Thyroid gland (tissue), 4 donors: ENCODE results near the gene FARSA. TPM values are rescaled to one million over a fixed set of nuclear protein-coding genes. Genes with fewer than 3 reads are reported as not detected.

Source experiments
- DNase-seq, 2 donors: peaks; one replicate each; pipeline ENCODE4 v3.0.0-alpha.2; 2019
- H3K27ac ChIP-seq, 3 donors: fragments of 200-600 bp; sonication (generic); 1 replicate in 2 of 3; 2 replicates in 1 of 3; pipeline ENCODE4 v1.5.1; 2016 to 2019; ENCODE audit warnings: mild to moderate bottlenecking in 1 of 3, moderate library complexity in 1 of 3
- H3K27me3 ChIP-seq: fragments of 200-600 bp; sonication (generic); one replicate; pipeline ENCODE4 v1.5.1; 2019
- H3K36me3 ChIP-seq, 2 donors: fragments of 200-600 bp; sonication (generic); one replicate each; pipeline ENCODE4 v1.5.1; 2016 to 2019
- H3K4me1 ChIP-seq, 2 donors: fragments of 200-600 bp; sonication (generic); one replicate each; pipeline ENCODE4 v1.5.1; 2017 to 2019
- H3K4me3 ChIP-seq, 3 donors: fragments of 200-600 bp; sonication (generic); replicated peaks in 1 of 3; 1 replicate in 2 of 3; 2 replicates in 1 of 3; pipeline ENCODE4 v1.5.1; 2016; ENCODE audit warnings: mild to moderate bottlenecking in 1 of 3
- H3K9me3 ChIP-seq: fragments of 200-600 bp; sonication (generic); one replicate; pipeline ENCODE4 v1.5.1; 2017
- CTCF ChIP-seq, 6 experiments: fragments of 200-600 bp in 3 of 6; fragments of 450-650 bp in 3 of 6; sonication (generic) in 3 of 6; IDR thresholded peaks; one replicate each; pipeline ENCODE4 v1.5.1; 2016 to 2019; ENCODE audit warnings: antibody characterized with exemption in 6 of 6, mild to moderate bottlenecking in 2 of 6, inconsistent platforms in 1 of 6, moderate library complexity in 1 of 6
- POLR2A ChIP-seq, 2 donors: fragments of 450-650 bp; IDR thresholded peaks; one replicate each; pipeline ENCODE4 v1.6.1; 2017; ENCODE audit warnings: antibody characterized with exemption in 2 of 2, mild to moderate bottlenecking in 2 of 2, moderate library complexity in 1 of 2
- WGBS, 2 donors: methylation state at CpG; one replicate each; pipeline ENCODE4 v1.1.5; 2017; 5-methylcytosine and 5-hydroxymethylcytosine counted together
- intact Hi-C: fragments of 100-400 bp; cut with DNase I; formaldehyde crosslinking; loops from one replicate; pipeline ENCODE4 v1.15.1; 2023
- total RNA-seq, 4 donors: library from RNA; depleted of rRNA; stranded (reverse); fragments of >200 nt; gene quantifications; one replicate each; pipeline ENCODE4 v1.2.3, GENCODE V29; 2016

The FARSA gene
- total RNA-seq, 4 donors from 2014 or later = 43.5 to 61.5 (median 53.4) TPM

- DNase-seq = peak; percentile 80 to 84
- Histone ChIP-seq H3K4me3 (peak overlapping the region; percentile 38 to 94 (median 60)), H3K27ac (peak overlapping the region; percentile 79 to 98 (median 94)), H3K4me1 (peaks cover 29 to 49% of the 10 kb centered on the region in 2 donors), H3K27me3 (no peaks in the 10 kb centered on the region), H3K9me3 (no peaks in the 10 kb centered on the region), H3K36me3 (peaks cover 52 to 70% of the 10 kb centered on the region in 2 donors)
- no peak for TF ChIP-seq CTCF (IDR thresholded peaks at IDR 0.05)
- TF ChIP-seq POLR2A (IDR thresholded peaks at IDR 0.05) = no peak
- WGBS, 2 donors = 1% methylated on average over 13 to 21 of the region's 40 CpGs
- intact Hi-C loops = no loop called here
Observed at GRCh38 chr19:12946092-12946721, 12.7 kb upstream of the FARSA start.

- peak within 1 kb of the TSS; percentile 79 to 98 (median 94) for H3K27ac ChIP-seq
- peak in 1 of 6 experiments; percentile 22 for TF ChIP-seq CTCF (IDR thresholded peaks at IDR 0.05)
- peak; percentile 50 to 89 for TF ChIP-seq POLR2A (IDR thresholded peaks at IDR 0.05)
- WGBS, 2 donors = 1 to 2% methylated on average over 12 to 19 of the region's 62 CpGs
- intact Hi-C loops = no loop called here
- H3K4me3 ChIP-seq = peak within 1 kb of the TSS; percentile 38 to 94 (median 60)
- H3K4me1 ChIP-seq = peaks cover 35 to 56% of the 10 kb centered on the region in 2 donors
- no peaks in the 10 kb centered on the region for H3K27me3 ChIP-seq
- no peaks in the 10 kb centered on the region for H3K9me3 ChIP-seq
- DNase-seq = peak; percentile 98 to 99
- H3K36me3 ChIP-seq = peaks cover 58 to 72% of the 10 kb centered on the region in 2 donors
Observed at GRCh38 chr19:12945479-12946091, 12.1 kb upstream of the FARSA start, which contains the start of gene RAD23A. TSS of gene RAD23A (plus strand) at chr19:12945862. CDS start at chr19:12945949, 87 bp downstream.

GRCh38 chr19:12944104-12944674 is 10.7 kb upstream of the FARSA start:
- Histone ChIP-seq H3K9me3 (no peaks in the 10 kb centered on the region), H3K4me1 (peaks cover 45 to 66% of the 10 kb centered on the region in 2 donors), H3K27ac (peak overlapping the region in 1 of 3 donors; percentile 43), H3K27me3 (no peaks in the 10 kb centered on the region), H3K36me3 (peaks cover 64 to 72% of the 10 kb centered on the region in 2 donors), H3K4me3 (no peak overlapping the region)
- DNase-seq = no peak
- WGBS, 2 donors = 62 to 74% methylated on average over 2 of the region's 2 CpGs
- intact Hi-C loops = no loop called here
- TF ChIP-seq POLR2A (IDR thresholded peaks at IDR 0.05) (no peak), CTCF (IDR thresholded peaks at IDR 0.05) (no peak)

GRCh38 chr19:12943437-12944044 is 10.0 kb upstream of the FARSA start:
- Histone ChIP-seq H3K36me3 (peaks cover 58 to 70% of the 10 kb centered on the region in 2 donors), H3K27me3 (no peaks in the 10 kb centered on the region), H3K27ac (peak overlapping the region in 2 of 3 donors; percentile 43 to 48), H3K4me3 (no peak overlapping the region), H3K9me3 (no peaks in the 10 kb centered on the region), H3K4me1 (peaks cover 45 to 66% of the 10 kb centered on the region in 2 donors)
- no peak for DNase-seq
- intact Hi-C loops = no loop called here
- 81 to 84% methylated on average over 18 of the region's 18 CpGs for WGBS, 2 donors
- TF ChIP-seq CTCF (IDR thresholded peaks at IDR 0.05) (no peak), POLR2A (IDR thresholded peaks at IDR 0.05) (no peak)
